GM18505 (cell line): ENCODE results near the gene PDE3B.
"Not testable (repeated sequence)": the region's sequence is repeated elsewhere in the genome, so short reads cannot be mapped to it uniquely, and the experiment has no call there.

Experiments
- ATAC-seq: cut with Tn5 transposase; IDR thresholded peaks from one replicate; pipeline ENCODE4 v1.9.1; 2021; ENCODE audit not compliant: unreplicated experiment
- POLR2A ChIP-seq: IDR thresholded peaks from 4 replicates; pipeline ENCODE4 v1.6.1; 2011; ENCODE audit warnings: borderline replicate concordance; ENCODE audit not compliant: insufficient read depth, insufficient read length; ENCODE audit errors: extremely low read depth

PDE3B gene

DNA sequence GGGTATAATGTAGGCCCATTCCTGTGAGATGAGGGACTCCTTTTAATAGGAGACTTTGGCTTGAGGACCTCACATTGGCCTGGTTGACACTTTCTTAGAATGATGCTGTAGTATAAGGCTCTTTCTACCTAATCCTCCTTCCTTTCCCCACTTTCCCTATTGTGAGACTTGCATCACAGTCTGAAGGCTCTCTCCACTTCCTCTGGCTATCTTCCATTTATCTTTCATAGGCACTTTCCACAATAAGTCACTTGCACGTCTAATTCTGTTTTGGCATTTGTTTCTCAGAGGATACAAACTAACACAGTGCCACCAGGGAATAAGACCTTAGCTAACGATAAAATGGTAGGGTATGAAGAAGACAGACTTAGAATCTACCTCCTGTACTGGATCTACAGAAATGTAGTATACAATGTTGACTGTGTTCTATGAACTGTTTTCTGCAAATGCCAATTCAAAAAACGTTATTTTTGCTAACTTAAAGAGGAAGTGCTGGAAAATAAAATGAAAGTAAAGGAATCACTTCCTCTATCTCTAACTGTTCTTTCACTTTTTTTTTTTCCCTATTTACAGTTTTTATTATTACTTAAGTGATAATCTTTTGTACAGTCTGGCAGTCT is 17.9 kb upstream of the PDE3B start:
- ATAC-seq = no peak
- TF ChIP-seq POLR2A = no peak

DNA sequence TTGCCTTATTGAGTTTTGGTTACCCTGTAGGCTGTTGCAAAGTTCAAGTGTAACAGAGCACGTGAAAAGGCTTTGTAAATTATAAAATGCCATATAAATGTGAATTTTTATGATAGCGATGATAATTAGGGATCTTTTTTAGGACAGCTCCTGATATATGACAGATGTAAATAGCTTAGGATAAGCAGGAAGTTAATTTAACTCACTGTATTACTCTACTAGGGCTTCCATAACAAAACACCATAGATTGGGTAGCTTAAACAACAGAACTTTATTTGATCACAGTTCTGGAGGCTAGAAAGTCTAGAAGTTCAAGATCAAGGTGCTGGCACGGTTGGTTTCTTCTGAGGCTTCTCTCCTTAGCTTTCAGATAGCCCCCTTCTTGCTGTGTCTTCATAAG is 17.0 kb upstream of the PDE3B start:
- no peak for ATAC-seq
- TF ChIP-seq POLR2A = no peak

DNA sequence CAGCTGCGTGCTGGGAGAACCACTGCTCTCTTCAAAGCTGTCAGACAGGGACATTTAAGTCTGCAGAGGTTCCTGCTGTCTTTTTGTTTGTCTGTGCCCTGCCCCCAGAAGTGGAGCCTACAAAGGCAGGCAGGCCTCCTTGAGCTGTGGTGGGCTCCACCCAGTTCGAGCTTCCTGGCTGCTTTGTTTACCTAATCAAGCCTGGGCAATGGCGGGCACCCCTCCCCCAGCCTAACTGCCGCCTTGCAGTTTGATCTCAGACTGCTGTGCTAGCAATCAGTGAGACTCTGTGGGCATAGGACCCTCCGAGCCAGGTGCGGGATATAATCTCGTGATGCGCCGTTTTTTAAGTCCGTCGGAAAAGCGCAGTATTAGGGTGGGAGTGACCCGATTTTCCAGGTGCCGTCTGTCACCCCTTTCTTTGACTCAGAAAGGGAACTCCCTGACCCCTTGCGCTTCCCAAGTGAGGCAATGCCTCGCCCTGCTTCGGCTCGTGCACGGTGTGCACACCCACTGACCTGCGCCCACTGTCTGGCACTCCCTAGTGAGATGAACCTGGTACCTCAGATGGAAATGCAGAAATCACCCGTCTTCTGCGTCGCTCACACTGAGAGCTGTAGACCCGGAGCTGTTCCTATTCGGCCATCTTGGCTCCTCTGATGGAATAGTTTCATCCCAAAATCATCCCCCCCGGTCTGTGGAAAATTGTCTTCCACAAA is 9.9 kb upstream of the PDE3B start:
- not testable (repeated sequence) for ATAC-seq

DNA sequence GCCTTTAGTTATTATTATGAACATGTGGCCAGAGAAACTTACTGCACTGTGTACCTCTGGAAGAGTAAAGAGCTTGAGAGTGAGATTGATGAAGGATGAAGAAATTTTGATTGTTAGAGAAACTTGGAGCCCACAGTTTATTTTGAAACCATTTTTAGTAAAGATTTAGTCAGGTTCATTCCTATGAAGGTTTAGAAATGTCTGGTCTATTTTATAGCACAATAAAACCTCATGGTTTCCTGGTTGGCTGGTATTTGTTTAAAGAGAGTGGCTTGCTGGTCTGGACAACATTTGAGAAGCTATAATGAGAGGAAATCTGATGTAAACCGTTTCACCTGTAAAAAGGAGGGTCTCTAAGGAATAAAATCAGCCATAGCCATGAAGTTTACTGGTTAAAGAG is 8.8 kb upstream of the PDE3B start:
- TF ChIP-seq POLR2A = no peak

DNA sequence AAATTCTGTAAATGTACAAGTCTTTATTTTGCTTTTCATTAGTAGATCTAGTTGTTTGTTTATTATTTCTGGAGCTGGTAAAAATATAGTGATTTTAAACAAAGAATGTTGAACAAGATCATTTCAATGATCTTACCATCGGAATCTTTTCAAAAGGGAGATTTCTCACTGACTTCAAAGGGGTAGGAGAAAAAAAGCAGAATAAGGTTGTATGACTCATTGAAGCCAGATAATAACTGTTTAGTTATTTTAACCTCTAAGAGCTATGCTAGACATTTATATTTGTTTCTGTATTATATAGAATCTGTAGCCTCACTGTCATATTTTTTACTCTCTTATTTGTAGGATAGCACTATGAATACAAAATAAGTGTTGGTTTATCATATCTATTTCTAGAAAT is 8.1 kb upstream of the PDE3B start:
- ATAC-seq = no peak
- no peak for TF ChIP-seq POLR2A

More for the DNA sequence above, 8.8 kb upstream of the PDE3B start:
- no peak for ATAC-seq

DNA sequence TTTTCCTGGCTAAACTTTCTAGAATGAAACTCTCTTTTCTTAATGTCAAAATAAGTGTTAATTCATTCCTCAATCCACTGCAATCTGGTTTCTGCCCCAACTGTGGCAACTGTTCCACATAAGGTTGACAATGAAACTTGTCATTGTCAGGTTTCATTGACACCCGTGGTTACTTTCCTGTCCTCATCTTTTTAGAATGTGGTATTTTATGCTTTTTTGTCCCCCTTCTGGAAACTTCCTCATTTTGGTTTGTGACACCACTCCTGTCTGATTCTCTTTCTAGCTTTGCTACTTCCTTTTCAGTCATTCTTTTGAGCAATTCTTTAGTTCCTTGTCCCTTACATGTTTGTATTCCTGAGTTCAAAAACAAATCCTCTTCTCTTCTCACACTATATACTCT is 7.5 kb upstream of the PDE3B start:
- peak; percentile 59 for ATAC-seq
- no peak for TF ChIP-seq POLR2A

DNA sequence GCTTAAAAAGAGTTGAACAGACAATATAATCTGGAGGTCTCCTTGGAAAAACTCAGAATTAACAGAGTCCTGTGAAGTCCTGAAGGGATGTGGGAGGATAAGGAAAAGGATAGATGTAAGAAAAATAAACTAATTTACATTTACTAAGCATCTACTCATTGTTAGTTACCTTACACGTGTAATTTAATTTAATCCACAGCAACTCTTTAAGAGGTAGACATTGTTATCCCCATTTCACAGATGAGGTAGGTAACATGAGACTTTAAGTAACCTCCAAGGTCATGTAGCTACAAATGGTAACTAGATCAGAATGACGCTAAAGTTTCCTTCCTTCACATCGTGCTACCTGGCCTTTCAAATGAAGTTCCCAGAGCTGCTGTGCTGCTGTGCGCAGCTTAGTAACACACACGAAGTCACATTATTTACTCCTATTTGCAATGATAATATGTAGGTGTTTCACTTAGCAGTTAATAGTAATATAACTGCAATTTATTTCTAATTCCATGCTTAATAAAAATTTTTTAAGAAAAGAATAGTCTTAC is 5.7 kb upstream of the PDE3B start:
- ATAC-seq = no peak
- TF ChIP-seq POLR2A = no peak

DNA sequence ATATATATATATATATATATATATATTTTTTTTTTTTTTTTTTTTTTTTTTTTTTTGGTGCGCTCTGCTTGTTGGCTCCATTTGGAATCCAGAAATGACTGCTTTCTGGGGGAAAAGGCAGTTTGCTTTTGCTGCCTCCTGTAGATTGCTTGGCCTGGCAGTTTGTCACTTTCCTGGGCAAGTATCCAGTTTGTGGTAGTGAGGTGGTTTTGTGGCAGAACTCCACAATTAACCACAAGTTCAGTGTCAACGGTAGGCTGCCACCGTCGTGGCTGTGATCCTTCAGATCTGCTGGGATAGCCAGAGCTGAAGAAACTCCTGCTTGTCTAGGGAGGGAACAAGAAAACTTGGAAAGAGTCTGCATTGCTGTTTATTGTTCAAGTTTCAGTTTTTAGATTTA is 5.0 kb upstream of the PDE3B start:
- no peak for ATAC-seq
- no peak for TF ChIP-seq POLR2A

DNA sequence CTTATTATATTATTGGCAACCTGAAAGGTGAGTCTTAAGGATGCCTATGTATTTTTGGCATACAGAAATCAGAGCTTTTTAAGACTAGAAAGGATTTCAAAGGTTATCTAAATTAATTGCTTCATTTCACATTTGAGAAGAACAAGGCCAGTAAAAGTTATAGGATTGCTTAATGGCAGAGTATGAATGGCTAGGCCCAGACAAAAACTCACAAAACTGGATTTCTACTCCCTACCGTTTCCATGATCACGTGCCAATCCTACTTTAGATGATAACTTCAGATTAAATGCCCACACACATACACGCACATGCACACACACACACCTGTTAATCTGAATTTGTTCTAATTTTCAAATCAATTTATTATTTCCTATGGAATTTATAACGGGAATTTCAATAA is 1.8 kb upstream of the PDE3B start:
- no peak for ATAC-seq
- TF ChIP-seq POLR2A = no peak

DNA sequence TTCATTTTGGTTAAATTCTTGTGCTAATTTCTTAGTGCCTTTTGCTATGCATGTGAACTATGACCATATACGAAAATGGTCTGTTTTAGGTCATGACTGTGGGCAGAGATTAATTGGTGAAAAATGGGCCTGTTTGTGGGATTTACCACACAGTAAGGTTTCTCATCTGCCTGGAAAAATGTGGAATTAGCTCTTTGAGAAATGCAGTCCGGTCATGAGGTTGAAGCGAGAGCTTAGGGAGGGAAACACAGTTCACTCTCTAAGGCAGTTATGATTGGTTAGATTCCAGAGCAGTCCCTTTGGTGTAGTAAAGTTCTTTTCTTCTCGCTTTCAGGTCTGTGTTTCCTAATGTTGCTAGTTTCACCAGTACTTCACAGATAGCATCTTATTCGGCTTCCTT is 1.2 kb upstream of the PDE3B start:
- ATAC-seq = no peak
- no peak for TF ChIP-seq POLR2A

DNA sequence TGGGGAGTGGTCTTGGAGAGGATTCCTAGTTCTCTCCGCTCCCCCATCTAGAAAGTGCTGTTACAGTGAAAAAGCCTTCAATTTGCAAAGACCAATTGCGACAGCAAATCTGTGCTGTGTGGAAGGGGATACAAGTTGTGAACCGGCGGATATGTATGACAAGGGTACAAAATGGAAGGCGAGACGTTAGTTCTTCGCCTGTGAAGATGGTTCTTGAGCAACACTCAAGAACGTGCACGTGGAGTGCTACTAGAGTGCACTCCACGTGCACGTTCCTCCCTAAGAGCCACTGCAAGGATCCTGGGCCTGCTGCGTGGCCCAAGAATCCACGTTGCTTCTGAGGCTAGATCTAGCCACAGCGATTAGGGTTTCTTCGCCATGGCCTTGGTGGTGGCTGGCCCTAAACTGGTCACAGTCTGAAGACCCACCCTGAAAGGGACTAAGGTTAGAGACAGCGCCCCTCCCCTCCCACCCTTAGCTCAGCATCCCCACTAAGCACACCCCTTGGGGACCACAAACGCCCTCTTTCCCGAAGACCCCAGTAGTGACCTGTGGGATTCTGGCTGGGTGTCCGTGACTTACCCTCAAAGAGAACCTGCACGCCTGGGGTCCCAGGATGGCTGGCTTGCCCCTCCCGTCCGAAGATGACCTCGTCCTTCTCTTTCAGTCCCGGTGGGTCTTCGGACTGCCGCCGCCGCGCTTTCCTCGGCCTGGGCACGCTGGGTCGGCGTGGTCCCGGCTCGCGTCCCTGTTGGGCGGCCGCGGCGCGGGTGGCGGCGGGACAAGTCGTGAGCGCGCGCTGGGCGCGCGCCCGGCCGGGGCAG is 519 bp upstream of the PDE3B start:
- no peak for ATAC-seq
- no peak for TF ChIP-seq POLR2A

DNA sequence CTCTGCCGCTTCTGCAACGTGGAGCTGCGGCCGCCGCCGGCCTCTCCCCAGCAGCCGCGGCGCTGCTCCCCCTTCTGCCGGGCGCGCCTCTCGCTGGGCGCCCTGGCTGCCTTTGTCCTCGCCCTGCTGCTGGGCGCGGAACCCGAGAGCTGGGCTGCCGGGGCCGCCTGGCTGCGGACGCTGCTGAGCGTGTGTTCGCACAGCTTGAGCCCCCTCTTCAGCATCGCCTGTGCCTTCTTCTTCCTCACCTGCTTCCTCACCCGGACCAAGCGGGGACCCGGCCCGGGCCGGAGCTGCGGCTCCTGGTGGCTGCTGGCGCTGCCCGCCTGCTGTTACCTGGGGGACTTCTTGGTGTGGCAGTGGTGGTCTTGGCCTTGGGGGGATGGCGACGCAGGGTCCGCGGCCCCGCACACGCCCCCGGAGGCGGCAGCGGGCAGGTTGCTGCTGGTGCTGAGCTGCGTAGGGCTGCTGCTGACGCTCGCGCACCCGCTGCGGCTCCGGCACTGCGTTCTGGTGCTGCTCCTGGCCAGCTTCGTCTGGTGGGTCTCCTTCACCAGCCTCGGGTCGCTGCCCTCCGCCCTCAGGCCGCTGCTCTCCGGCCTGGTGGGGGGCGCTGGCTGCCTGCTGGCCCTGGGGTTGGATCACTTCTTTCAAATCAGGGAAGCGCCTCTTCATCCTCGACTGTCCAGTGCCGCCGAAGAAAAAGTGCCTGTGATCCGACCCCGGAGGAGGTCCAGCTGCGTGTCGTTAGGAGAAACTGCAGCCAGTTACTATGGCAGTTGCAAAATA is 816 bp downstream of the PDE3B start:
- ATAC-seq = peak; percentile 50
- no peak for TF ChIP-seq POLR2A
